PC-9 (cell line): ENCODE data around the gene AVEN.

Source experiments
- EZH2 ChIP-seq: fragments of 200-600 bp; sonication (generic); IDR thresholded peaks from 2 replicates; pipeline ENCODE4 v1.8.0; 2017; ENCODE audit warnings: antibody characterized with exemption, low read depth
- TF ChIP-seq, protein P1 (sequence below): fragments of 200-600 bp; sonication (generic); conservative IDR thresholded peaks from 2 replicates; pipeline ENCODE4 v1.6.1; 2017; ENCODE audit warnings: mixed run types, antibody characterized with exemption, mild to moderate bottlenecking, moderate library complexity

- no peak for TF ChIP-seq EZH2
- TF ChIP-seq, protein P1, sequence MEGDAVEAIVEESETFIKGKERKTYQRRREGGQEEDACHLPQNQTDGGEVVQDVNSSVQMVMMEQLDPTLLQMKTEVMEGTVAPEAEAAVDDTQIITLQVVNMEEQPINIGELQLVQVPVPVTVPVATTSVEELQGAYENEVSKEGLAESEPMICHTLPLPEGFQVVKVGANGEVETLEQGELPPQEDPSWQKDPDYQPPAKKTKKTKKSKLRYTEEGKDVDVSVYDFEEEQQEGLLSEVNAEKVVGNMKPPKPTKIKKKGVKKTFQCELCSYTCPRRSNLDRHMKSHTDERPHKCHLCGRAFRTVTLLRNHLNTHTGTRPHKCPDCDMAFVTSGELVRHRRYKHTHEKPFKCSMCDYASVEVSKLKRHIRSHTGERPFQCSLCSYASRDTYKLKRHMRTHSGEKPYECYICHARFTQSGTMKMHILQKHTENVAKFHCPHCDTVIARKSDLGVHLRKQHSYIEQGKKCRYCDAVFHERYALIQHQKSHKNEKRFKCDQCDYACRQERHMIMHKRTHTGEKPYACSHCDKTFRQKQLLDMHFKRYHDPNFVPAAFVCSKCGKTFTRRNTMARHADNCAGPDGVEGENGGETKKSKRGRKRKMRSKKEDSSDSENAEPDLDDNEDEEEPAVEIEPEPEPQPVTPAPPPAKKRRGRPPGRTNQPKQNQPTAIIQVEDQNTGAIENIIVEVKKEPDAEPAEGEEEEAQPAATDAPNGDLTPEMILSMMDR, result no peak
Measured at GRCh38 chr15:33987444-33987843, 51.6 kb downstream of the AVEN start.
